Stimulated activated CD4-positive, alpha-beta T cell treated with anti-CD3 and anti-CD28 coated beads, Interleukin-4, amount 100 ng/mL, for 48 hours (primary cell): ENCODE results near the gene OGT.

Source experiments
- DNase-seq, 2 donors: peaks; one replicate each; pipeline ENCODE4 v3.0.0-alpha.2; 2020; ENCODE audit warnings: low read depth in 2 of 2

Gene OGT

DNA sequence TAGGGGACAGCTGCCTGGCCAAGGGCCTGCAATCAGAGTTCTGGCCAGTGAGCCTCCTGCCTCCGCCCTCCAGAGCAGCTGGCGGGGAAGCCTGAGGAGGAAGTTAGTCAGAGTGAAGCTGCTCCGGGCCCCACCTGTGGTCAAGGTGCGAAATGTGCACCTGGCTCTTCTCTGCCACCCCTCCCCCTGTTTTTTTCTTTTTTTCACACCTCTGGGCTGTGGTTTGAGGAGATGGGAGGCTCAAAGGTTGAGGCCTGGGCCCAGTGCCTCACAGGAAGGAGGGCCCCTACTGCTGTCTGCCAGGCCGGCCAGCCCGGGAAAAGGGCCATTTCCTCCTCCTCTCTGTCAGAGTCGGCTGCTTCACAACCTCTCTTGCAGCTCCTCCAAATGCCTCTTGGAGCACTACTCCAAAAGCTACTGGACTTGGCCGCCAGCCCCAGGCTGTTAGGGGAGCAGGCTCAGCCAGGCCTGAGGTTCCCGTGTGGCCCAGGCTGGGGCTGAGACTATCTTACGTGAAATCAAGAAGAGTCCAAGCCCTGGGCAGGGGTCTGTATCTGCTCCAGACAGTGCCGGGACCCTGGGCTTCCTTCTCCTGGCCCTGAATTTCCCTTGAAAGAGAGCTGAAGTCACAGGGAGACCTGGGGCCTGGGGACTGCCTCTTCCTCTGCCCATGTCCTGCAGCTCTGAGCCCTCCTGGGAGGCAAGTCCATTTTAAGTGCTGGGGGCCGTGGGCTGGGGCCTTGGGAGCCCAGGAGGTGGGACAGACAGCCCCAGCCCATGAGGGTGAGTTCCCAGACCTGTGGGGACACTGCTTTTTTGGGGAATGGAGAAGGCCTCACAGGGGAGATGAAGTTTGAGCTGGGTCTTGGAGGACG, 89.9 kb downstream of the OGT start:
- DNase-seq = peak; percentile 33 to 47

GRCh38 chrX:71623714-71624113, 90.8 kb downstream of the OGT start:
- DNase-seq = no peak

GRCh38 chrX:71625471-71625870, 92.6 kb downstream of the OGT start:
- DNase-seq = no peak
